Lower leg skin (tissue), 3 donors: ENCODE results near the gene PLPP4.

Experiments used
- POLR2A ChIP-seq, 2 donors: fragments of 450-650 bp; IDR thresholded peaks; one replicate each; pipeline ENCODE4 v1.6.1; 2016 to 2017; ENCODE audit warnings: antibody characterized with exemption in 2 of 2, mild to moderate bottlenecking in 1 of 2, moderate library complexity in 1 of 2
- TF ChIP-seq, protein P1 (sequence below), 3 donors: fragments of 450-650 bp; IDR thresholded peaks; one replicate each; pipeline ENCODE4 v1.5.1; 2016; ENCODE audit warnings: antibody characterized with exemption in 3 of 3, mild to moderate bottlenecking in 3 of 3, moderate library complexity in 2 of 3

DNA sequence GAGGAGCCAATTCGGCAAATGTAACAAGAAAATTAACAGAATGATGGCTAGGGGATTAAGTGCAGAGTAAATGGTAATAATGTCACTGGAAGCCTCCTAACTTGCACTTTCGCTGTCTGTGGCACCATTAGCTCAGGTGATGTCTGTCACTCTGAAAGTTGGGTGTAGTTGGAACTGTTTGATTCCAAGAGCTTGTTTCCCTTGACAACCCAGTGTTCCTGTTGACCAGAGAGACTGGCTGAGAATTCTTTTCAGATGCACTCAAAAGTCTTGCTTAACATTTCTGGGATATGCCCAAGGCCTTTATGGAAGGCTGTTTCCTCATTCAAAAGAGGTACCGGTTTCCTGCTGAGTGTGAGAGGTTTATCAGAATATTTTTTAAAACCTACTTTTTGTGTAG is 49.6 kb downstream of the PLPP4 start:
- TF ChIP-seq, protein P1, sequence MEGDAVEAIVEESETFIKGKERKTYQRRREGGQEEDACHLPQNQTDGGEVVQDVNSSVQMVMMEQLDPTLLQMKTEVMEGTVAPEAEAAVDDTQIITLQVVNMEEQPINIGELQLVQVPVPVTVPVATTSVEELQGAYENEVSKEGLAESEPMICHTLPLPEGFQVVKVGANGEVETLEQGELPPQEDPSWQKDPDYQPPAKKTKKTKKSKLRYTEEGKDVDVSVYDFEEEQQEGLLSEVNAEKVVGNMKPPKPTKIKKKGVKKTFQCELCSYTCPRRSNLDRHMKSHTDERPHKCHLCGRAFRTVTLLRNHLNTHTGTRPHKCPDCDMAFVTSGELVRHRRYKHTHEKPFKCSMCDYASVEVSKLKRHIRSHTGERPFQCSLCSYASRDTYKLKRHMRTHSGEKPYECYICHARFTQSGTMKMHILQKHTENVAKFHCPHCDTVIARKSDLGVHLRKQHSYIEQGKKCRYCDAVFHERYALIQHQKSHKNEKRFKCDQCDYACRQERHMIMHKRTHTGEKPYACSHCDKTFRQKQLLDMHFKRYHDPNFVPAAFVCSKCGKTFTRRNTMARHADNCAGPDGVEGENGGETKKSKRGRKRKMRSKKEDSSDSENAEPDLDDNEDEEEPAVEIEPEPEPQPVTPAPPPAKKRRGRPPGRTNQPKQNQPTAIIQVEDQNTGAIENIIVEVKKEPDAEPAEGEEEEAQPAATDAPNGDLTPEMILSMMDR (IDR thresholded peaks at IDR 0.05), result no peak
- TF ChIP-seq POLR2A (IDR thresholded peaks at IDR 0.05), result no peak
